Measurements from ENCODE around the gene PARP2. TPM values are rescaled to one million over a fixed set of nuclear protein-coding genes. Genes with fewer than 3 reads are reported as not detected.
A peak's percentile ranks its signal among the peaks of the same experiment; 100 is the strongest.
"Not testable (repeated sequence)": the region's sequence is repeated elsewhere in the genome, so short reads cannot be mapped to it uniquely, and the experiment has no call there.

Gene PARP2
- polyA plus RNA-seq, 1 experiment: 8.2 TPM

- ChIA-PET CTCF (interaction anchor here (1.0 to 1.3 kb wide), 2 partner anchors 9 to 20 kb away, joined by 4 to 5 read pairs; no protein-coding TSS in a partner anchor), POLR2A (no interaction called here)
- no peak for TF ChIP-seq CTCF (IDR thresholded peaks at IDR 0.05; ENCODE audit: insufficient read depth, low read depth, low read length)
- no peak for DNase-seq (ENCODE audit: low read depth)
- peaks cover 8% of the 10 kb centered on the region for H3K36me3 ChIP-seq (ENCODE audit: control insufficient read depth, insufficient read depth, low read length)
- no peak overlapping the region for H3K4me3 ChIP-seq (ENCODE audit: low read depth, low read length)
- no peaks in the 10 kb centered on the region for H3K27me3 ChIP-seq (ENCODE audit: control insufficient read depth, insufficient read depth, low read length)
Observed at GRCh38 chr14:20346713-20347112, 3.3 kb downstream of the PARP2 start.

GRCh38 chr14:20347747-20348146, 4.3 kb downstream of the PARP2 start:
- Histone ChIP-seq H3K4me3 (ENCODE audit: low read depth, low read length) (no peak overlapping the region), H3K27me3 (ENCODE audit: control insufficient read depth, insufficient read depth, low read length) (no peaks in the 10 kb centered on the region), H3K36me3 (ENCODE audit: control insufficient read depth, insufficient read depth, low read length) (peaks cover 9% of the 10 kb centered on the region)
- no peak for TF ChIP-seq CTCF (IDR thresholded peaks at IDR 0.05; ENCODE audit: insufficient read depth, low read depth, low read length)
- DNase-seq (ENCODE audit: low read depth): no peak
- POLR2A ChIA-PET: no interaction called here
- CTCF ChIA-PET: no interaction called here

GRCh38 chr14:20350282-20350681, 6.8 kb downstream of the PARP2 start:
- Histone ChIP-seq H3K4me3 (ENCODE audit: low read depth, low read length) (no peak overlapping the region), H3K36me3 (ENCODE audit: control insufficient read depth, insufficient read depth, low read length) (peaks cover 13% of the 10 kb centered on the region), H3K27me3 (ENCODE audit: control insufficient read depth, insufficient read depth, low read length) (no peaks in the 10 kb centered on the region)
- TF ChIP-seq CTCF (IDR thresholded peaks at IDR 0.05; ENCODE audit: insufficient read depth, low read depth, low read length): no peak
- CTCF ChIA-PET: interaction anchor here (0.7 to 1.4 kb wide), 3 partner anchors 23 to 41 kb away, joined by 4 to 5 read pairs (median 4); no protein-coding TSS in a partner anchor
- no peak for DNase-seq (ENCODE audit: low read depth)
- POLR2A ChIA-PET: no interaction called here

GRCh38 chr14:20350860-20351259, 7.4 kb downstream of the PARP2 start:
- TF ChIP-seq CTCF (IDR thresholded peaks at IDR 0.05; ENCODE audit: insufficient read depth, low read depth, low read length): peak; percentile 32
- CTCF ChIA-PET: interaction anchor here (0.7 to 1.4 kb wide), 4 partner anchors 9 to 40 kb away, joined by 3 to 5 read pairs (median 4); no protein-coding TSS in a partner anchor
- Histone ChIP-seq H3K36me3 (ENCODE audit: control insufficient read depth, insufficient read depth, low read length) (peaks cover 10% of the 10 kb centered on the region), H3K4me3 (ENCODE audit: low read depth, low read length) (no peak overlapping the region), H3K27me3 (ENCODE audit: control insufficient read depth, insufficient read depth, low read length) (no peaks in the 10 kb centered on the region)
- POLR2A ChIA-PET: no interaction called here
- no peak for DNase-seq (ENCODE audit: low read depth)

- TF ChIP-seq CTCF (IDR thresholded peaks at IDR 0.05; ENCODE audit: insufficient read depth, low read depth, low read length): no peak
- H3K36me3 ChIP-seq (ENCODE audit: control insufficient read depth, insufficient read depth, low read length): peaks cover 8% of the 10 kb centered on the region
- DNase-seq (ENCODE audit: low read depth): no peak
- CTCF ChIA-PET: interaction anchor here (0.5 to 1.7 kb wide), 4 partner anchors 13 to 1045 kb away, joined by 3 read pairs; partner anchors contain the start of gene PARP2
- POLR2A ChIA-PET: no interaction called here
- H3K27me3 ChIP-seq (ENCODE audit: control insufficient read depth, insufficient read depth, low read length): no peaks in the 10 kb centered on the region
- no peak overlapping the region for H3K4me3 ChIP-seq (ENCODE audit: low read depth, low read length)
Observed at GRCh38 chr14:20356422-20356821, 13.0 kb downstream of the PARP2 start.

- H3K4me3 ChIP-seq (ENCODE audit: low read depth, low read length); POLR2A ChIA-PET; H3K36me3 ChIP-seq (ENCODE audit: control insufficient read depth, insufficient read depth, low read length); H3K27me3 ChIP-seq (ENCODE audit: control insufficient read depth, insufficient read depth, low read length); CTCF ChIA-PET; DNase-seq (ENCODE audit: low read depth): not testable (repeated sequence)
Observed at GRCh38 chr14:20358474-20358873, 15.0 kb downstream of the PARP2 start.
